Activated T-cell treated with anti-CD3 and anti-CD28 coated beads, Interleukin-2, amount 50 U/mL, for 4 hours (primary cell): ENCODE measurements around the gene C11orf65. TPM values are rescaled to one million over a fixed set of nuclear protein-coding genes. Genes with fewer than 3 reads are reported as not detected.

ENCODE experiments used
- ATAC-seq, 2 donors: fragments of 200-7000 bp; cut with Tn5 transposase; one replicate each; pipeline ENCODE4 v1.10.0; 2021
- DNase-seq: peaks from one replicate; pipeline ENCODE4 v3.0.0-alpha.2; 2020
- H3K27me3 Mint-ChIP-seq: one replicate; pipeline ENCODE4 v1.8.0; 2021; ENCODE audit warnings: low read depth, mixed read lengths
- H3K36me3 Mint-ChIP-seq: one replicate; pipeline ENCODE4 v1.8.0; 2022; ENCODE audit warnings: mixed read lengths; ENCODE audit not compliant: insufficient read depth
- H3K4me1 Mint-ChIP-seq: one replicate; pipeline ENCODE4 v1.8.0; 2021; ENCODE audit warnings: low read depth, mixed read lengths
- H3K4me3 Mint-ChIP-seq: one replicate; pipeline ENCODE4 v1.8.0; 2021; ENCODE audit warnings: mild to moderate bottlenecking, moderate library complexity, mixed read lengths
- H3K9me3 Mint-ChIP-seq: one replicate; pipeline ENCODE4 v1.8.0; 2021; ENCODE audit warnings: mixed read lengths
- total RNA-seq, 3 donors: library from RNA; stranded (reverse); gene quantifications; one replicate each; pipeline ENCODE4 v1.2.1, GENCODE V29; 2021

Gene C11orf65, protein sequence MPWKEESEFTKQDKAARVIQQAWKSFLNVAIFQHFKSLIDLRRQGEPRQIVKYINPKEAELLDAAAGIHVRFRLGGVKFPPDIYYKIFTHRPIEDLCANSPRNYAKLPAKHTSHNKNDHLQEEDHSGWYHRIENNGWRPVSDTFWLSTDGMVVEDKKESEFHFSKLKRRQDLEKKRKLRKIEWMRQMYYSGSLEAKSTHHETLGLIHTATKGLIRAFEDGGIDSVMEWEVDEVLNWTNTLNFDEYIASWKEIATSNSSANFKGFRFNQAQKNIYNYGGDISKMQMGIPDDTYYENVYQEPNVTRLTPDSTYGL
- under 1 TPM; 0.79 to 0.92 (median 0.91) TPM for total RNA-seq

DNA sequence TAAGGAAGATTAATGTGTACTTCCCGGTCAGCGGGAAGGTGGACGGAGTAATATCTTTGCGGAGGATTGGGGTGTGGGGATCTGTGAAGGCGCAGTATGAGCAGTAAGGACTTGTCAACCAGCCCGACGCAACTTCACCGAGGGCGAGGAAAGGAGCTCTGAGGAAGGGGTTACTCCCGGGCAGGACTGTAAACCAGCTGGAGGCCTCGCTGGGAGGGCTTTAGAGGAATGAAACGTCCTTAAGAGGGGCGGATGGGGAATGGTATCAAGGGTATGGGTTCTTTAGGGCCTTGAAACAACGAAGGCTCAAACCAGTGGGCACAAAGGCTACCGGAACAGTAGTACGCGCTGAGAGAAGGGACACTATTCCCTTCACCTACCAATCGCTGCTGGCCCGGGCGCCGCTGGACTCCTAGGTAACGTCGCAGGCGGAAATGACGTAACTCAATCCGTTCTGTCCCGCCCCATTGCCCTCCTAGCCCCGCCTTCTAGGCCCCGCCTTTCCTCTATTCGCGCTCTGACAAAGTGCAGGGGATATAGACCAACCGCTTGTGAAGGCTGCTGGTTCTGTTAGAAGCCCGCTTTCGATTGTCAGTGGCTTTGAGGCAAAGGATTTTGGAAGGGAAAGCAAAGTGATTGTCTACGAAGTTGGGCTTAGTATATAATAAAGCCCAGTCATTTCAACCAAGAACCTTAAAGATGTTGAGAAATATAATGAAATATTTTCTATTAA lies at the start of gene C11orf65:
TSS of gene C11orf65 (minus strand) at position 439 of the 733 bp plus-strand sequence. CDS start 5,970 bp downstream, outside the sequence.
- peak within 1 kb of the TSS; percentile 89 for H3K4me3 Mint-ChIP-seq
- ATAC-seq (peak; percentile 99), DNase-seq (peak; percentile 94)
- no peaks in the 10 kb centered on the region for H3K36me3 Mint-ChIP-seq
- no peaks in the 10 kb centered on the region for H3K9me3 Mint-ChIP-seq
- H3K4me1 Mint-ChIP-seq = peaks cover 7% of the 10 kb centered on the region
- no peaks in the 10 kb centered on the region for H3K27me3 Mint-ChIP-seq

DNA sequence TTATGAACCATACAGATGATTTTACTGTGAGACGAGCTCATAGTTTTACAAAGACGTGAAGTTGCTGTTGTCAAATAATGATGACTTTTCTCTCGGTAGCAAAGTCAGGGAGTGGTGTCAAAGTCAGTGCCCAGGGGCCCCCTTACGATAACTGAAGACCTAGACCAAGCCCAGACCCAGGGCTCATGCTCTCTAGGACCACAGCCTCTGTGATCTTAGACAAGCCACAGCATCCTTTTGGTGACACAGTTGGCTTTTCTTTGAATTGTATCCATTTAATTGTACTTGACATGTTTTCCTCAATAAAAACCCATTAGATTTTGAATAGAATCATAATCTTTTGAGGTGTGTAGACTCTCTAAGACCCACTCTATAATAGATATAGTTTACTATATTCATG lies 48.8 kb upstream of the C11orf65 start:
- H3K4me1 Mint-ChIP-seq = no peaks in the 10 kb centered on the region
- peaks cover 3% of the 10 kb centered on the region for H3K27me3 Mint-ChIP-seq
- H3K36me3 Mint-ChIP-seq = peaks cover 8% of the 10 kb centered on the region
- no peak for ATAC-seq
- H3K9me3 Mint-ChIP-seq = no peaks in the 10 kb centered on the region
- H3K4me3 Mint-ChIP-seq = no peak overlapping the region
- DNase-seq = no peak

DNA sequence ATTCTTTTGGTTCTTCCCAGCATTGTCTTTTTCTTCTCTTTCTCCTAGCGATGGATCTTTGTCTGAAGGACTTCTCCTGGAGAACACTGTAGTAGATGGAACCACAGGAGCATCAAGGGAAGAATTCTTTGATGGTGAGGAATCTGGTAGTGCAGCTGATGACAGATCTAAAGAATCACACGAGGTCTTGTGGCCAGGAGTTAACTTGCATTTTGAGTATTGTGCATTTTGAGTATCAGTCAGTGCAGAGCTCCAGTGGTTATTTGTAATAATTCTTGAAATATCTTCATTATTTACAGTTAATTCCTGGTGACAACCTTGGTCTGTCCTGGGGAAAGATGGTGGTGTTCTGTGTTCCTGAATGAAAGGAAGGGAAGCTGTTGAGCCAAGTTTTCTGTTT lies 45.4 kb upstream of the C11orf65 start:
- Mint-ChIP-seq H3K36me3 (peaks cover 8% of the 10 kb centered on the region), H3K4me3 (no peak overlapping the region), H3K4me1 (no peaks in the 10 kb centered on the region), H3K27me3 (no peaks in the 10 kb centered on the region), H3K9me3 (no peaks in the 10 kb centered on the region)
- DNase-seq (no peak), ATAC-seq (no peak)

DNA sequence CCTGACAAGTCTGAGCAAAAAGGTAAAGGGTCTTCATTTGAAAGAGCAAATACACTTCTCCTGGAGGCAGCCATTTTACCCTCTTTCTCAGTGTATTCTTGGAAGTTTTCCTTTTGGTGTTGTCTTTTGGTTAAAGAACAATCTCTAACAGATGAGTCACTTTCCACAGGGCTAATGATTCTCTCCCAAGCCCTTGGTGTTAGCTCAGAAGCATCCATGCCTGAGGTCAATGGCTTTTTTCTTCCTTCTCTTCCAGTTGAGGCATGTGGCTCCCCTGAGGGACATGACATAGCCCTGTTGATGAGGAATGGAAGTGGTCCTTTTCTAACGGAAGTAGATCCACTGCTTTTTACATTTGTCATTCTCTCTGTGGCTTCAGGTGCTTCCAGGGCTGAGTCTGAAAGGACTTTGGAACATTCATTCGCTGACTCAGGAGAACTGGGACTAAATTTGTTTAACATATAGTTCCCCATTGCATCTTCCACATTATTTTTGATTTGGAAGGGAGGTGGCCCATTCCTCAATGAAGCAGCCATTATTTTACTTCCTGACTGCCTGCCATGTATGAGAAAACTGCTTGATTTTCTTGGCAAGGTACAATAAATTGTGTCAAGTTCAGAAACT lies 44.6 kb upstream of the C11orf65 start:
- Mint-ChIP-seq H3K9me3 (no peaks in the 10 kb centered on the region), H3K4me1 (no peaks in the 10 kb centered on the region), H3K4me3 (no peak overlapping the region), H3K27me3 (no peaks in the 10 kb centered on the region), H3K36me3 (peaks cover 8% of the 10 kb centered on the region)
- DNase-seq (no peak), ATAC-seq (no peak)

DNA sequence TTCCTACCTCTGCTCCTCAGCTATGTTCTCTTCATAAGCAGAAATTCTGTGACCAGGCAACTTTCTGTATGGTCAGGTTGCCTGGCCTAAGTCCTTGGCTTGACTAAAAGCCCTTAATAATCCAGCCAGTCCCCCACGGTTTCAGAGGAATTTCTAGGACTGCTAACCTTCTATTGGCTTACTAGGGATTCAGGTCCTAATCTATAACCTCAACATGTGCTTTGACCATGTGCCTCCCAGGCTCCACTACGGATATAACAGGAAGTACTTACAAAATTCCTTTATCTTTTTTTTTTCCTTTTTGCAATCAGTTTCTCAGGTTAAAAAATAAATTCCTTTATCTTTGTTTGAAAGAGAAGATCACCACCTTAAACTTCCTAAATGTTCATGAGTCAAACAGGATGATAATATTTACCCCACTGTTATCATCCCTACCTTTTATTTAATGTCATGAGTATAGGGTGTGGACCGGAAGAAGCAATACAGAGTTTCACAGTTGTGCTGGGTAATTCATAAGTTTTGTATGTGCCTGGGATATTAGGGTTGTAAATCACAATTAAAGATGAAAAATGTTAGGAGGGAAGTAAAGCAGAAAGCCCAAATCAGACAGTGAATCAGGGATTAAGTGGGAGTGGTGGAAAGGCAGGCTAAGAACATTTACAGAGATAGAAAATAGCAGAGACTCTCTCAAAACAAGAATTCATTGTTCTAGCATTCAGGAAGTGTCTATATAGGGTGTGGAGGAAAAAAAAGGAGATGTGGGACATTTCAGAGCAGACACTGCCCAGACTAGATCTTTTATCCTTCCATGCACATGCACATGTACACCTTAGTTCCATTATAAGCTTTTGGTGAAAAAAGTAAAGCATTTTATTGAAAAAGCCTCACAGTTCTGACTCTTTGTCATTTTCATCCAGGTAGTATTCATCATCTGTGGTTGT lies 41.6 kb upstream of the C11orf65 start:
- DNase-seq = no peak
- no peak for ATAC-seq
- no peaks in the 10 kb centered on the region for H3K27me3 Mint-ChIP-seq
- H3K9me3 Mint-ChIP-seq = no peaks in the 10 kb centered on the region
- no peak overlapping the region for H3K4me3 Mint-ChIP-seq
- H3K4me1 Mint-ChIP-seq = no peaks in the 10 kb centered on the region
- peaks cover 2% of the 10 kb centered on the region for H3K36me3 Mint-ChIP-seq

DNA sequence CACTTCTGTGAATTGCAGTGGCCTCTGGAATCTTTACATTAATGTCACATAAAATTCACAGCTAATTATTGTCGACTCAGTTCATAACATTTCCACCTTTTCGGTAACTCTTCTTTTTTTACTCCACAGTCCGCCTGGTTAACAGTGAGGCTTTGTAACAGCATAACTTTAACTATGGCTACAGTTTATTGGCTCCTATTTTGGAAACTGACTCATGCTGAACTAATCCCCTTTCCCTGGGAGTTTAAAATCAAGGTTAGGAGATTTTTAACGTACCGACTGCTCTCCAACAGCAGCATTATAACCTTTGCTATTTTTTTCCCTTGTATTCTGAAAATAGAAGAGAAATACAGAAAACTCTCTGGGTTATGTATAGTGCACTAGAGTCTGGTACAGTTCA lies 34.1 kb upstream of the C11orf65 start:
- no peak for ATAC-seq
- DNase-seq = no peak
- Mint-ChIP-seq H3K4me3 (no peak overlapping the region), H3K36me3 (no peaks in the 10 kb centered on the region), H3K27me3 (no peaks in the 10 kb centered on the region), H3K9me3 (no peaks in the 10 kb centered on the region), H3K4me1 (peaks cover 14% of the 10 kb centered on the region)

DNA sequence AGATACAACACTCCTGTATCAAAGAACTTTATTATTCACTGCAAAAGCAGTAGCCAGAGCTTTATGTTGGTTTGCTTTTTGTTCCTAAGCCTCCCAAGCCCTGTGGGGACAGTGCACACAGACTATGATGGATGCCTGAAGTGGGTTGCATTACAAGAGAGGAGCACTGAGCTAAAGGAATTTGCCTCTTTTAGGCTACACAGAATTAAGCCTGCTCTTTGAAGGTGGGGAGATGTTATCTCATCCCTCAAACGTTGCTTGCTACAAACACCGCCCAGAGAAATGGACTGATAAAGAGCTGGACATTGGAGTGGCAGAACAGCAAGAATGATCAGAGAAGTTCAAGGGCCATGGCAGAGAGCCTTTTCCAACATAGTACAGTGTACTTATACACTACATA lies 33.4 kb upstream of the C11orf65 start:
- Mint-ChIP-seq H3K36me3 (no peaks in the 10 kb centered on the region), H3K9me3 (no peaks in the 10 kb centered on the region), H3K4me3 (no peak overlapping the region), H3K4me1 (peaks cover 18% of the 10 kb centered on the region), H3K27me3 (no peaks in the 10 kb centered on the region)
- ATAC-seq = no peak
- DNase-seq = no peak

DNA sequence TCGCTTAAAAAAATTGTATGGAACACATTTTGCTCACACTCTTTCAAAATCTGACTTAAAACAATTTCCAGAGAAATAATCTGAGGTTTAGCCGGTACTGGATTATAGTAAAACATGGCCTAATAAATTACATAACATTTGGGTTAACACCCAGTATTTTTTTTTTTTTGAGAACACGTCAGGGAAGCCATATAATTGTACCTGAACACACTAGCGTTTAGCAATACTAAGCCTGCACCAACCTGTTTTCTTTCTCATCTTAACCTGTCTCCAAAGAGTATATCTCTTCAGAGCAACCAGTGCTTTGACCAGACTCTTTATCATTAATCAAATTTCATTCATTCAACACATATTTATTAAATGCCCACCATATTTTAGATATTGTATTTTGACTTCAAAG lies 32.8 kb upstream of the C11orf65 start:
- H3K4me3 Mint-ChIP-seq = peak overlapping the region; percentile 11
- H3K4me1 Mint-ChIP-seq = peaks cover 20% of the 10 kb centered on the region
- H3K27me3 Mint-ChIP-seq = no peaks in the 10 kb centered on the region
- DNase-seq (no peak), ATAC-seq (no peak)
- H3K36me3 Mint-ChIP-seq = no peaks in the 10 kb centered on the region
- H3K9me3 Mint-ChIP-seq = no peaks in the 10 kb centered on the region

DNA sequence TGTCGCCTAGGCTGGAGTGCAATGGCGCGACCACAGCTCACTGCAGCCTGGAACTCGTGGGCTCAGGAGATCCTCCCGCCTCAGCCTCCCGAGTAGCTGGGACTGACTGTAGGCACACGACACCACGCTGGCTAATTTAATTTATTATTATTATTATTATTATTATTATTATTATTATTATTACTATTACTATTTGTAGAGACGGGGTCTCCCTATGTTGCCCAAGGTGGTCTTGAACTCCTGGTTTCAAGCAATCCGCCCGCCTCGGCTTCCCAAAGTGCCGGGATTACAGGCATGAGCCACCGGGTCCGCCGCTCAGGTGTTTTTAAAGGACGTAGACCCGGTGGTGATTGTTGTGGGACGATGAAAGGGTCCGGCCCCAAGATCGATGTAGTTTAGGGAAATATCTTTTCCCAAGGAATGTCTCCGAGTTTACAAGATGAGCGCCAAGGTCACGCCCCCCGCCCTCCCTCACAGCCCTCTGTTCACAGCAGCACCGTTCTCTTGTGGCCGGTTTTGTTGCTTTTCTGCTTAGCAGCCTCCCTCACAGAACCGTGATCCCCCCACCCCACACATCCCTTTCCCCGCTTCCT lies 31.6 kb upstream of the C11orf65 start:
- H3K4me1 Mint-ChIP-seq = peaks cover 21% of the 10 kb centered on the region
- H3K4me3 Mint-ChIP-seq = peak overlapping the region; percentile 81
- no peak for DNase-seq
- no peaks in the 10 kb centered on the region for H3K27me3 Mint-ChIP-seq
- ATAC-seq = no peak
- no peaks in the 10 kb centered on the region for H3K36me3 Mint-ChIP-seq
- H3K9me3 Mint-ChIP-seq = no peaks in the 10 kb centered on the region

DNA sequence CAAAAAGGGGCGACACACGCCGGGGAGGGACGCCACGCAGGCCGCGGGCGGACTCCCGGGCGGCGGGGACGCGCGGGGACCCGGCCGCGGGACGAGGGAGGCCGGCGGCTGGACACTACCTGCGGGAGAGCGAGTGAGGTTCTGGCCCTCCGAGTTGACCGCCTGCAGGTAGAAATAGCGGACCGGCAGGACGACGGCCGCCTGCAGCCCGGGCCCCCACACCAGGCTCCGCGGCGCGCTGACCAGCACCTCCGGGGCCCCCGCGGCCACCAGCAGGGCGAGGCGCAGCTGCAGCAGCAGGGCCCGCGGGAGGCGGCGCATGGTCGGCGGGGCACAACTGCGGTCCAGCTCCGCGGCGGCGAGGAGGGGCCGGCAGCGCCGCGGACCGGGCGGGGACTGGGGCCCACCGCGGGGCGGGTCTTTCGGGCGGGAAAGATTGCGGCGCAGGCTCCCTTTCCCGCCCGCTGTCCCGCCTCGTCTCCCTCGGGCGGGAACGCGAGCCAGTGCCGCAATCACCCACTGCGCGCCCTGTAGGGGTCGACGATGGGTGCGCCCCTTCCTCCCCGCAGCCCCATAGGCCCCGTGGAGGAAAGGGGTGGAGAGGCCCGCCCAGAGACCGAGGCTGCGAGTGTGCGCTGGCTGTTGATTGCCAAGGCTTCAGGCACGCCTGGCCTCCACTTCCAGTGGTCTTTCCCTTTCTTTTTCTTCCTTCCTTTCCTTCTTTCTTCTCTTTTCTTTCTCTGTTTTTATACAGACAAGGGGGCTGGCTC lies 30.9 kb upstream of the C11orf65 start, which contains the start of gene POGLUT3:
TSS of gene POGLUT3 (minus strand) at position 339 of the 770 bp plus-strand sequence. CDS start at position 321, 18 bp downstream.
- Mint-ChIP-seq H3K36me3 (no peaks in the 10 kb centered on the region), H3K9me3 (no peaks in the 10 kb centered on the region), H3K4me1 (peaks cover 21% of the 10 kb centered on the region), H3K27me3 (no peaks in the 10 kb centered on the region), H3K4me3 (peak within 1 kb of the TSS; percentile 99)
- DNase-seq (peak; percentile 23), ATAC-seq (peak; percentile 64 to 66)

DNA sequence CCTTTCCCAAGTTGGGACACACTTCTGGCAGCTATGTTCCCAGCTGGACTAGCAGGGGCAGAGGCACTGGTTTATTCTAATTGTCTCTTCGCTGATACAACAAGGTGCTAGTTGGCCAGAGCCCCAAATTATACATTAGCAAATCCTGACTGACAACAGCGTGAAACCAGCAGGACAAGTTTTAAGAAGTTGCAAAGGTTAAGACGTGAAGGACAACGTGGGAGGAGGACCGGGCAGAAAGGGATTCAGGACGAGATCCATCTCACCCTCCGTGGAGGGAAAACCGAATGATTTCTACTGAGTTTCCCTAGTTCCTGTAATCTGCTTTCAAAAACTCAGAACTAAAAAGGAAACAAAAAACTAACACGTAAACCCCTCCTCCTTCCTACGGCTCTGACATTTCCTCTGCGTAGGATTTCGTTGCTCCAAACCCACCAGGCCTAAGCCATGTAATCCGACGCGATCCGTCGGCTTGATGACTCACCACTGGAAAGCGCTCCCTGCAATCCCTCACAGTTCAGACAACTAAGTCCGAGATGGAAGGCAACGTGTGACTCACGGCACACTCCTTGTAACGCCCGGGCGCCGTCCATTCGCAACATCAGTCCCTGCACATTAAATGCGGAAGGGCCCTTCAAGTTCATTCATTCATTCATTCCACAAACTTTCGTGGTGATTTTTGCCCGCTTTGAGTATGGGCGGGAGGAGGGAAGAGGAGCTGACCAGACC lies 30.2 kb upstream of the C11orf65 start:
- Mint-ChIP-seq H3K27me3 (no peaks in the 10 kb centered on the region), H3K4me1 (peaks cover 21% of the 10 kb centered on the region), H3K36me3 (no peaks in the 10 kb centered on the region), H3K9me3 (no peaks in the 10 kb centered on the region), H3K4me3 (peak overlapping the region; percentile 99)
- ATAC-seq (peak; percentile 83 to 87), DNase-seq (peak; percentile 52)

DNA sequence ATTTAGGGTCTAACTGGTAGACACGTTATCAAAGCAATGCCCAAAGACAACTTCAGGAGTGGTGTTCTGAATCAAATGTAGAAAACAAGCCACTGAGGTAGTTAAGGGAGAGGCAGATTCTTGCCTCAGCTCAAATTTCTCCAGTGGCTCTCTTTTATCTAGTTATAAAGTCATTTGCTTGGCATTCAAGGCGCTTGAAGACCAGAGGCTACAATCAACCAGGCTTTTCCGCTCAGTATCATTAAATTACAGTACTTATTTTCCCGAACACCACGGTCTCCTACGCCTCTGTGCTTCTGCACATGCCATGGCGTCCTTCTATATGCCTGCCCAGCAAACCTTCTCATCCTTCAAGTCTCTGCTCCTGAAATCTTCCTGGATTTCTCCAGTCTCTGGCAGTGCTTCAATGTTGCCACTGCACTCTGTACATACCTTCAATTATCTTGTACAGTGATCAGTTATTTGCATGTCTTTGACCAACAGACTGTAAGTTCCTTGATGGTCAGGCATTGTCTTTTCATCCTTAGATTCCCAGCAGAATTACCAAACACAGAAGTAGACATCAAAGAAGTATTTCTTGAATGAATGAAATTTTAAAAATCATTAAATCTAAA lies 29.4 kb upstream of the C11orf65 start:
- no peaks in the 10 kb centered on the region for H3K9me3 Mint-ChIP-seq
- peak overlapping the region; percentile 99 for H3K4me3 Mint-ChIP-seq
- no peak for DNase-seq
- H3K27me3 Mint-ChIP-seq = no peaks in the 10 kb centered on the region
- peaks cover 24% of the 10 kb centered on the region for H3K4me1 Mint-ChIP-seq
- ATAC-seq = no peak
- no peaks in the 10 kb centered on the region for H3K36me3 Mint-ChIP-seq
